IMR-90 (cell line): ENCODE measurements around the gene POLR2E. TPM values are rescaled to one million over a fixed set of nuclear protein-coding genes. Genes with fewer than 3 reads are reported as not detected.

Experiments used
- ELK1 ChIP-seq: fragments of 150-350 bp; IDR thresholded peaks from 2 replicates; pipeline ENCODE4 v1.6.1; 2016; ENCODE audit warnings: low read depth, mild to moderate bottlenecking, low read length, moderate library complexity, borderline replicate concordance
- polyA plus RNA-seq, 3 experiments: library from polyadenylated mRNA; depleted of rRNA; stranded (reverse); fragments of >200 nt; gene quantifications; 2 replicates each; pipeline ENCODE4 v1.2.3, GENCODE V29; 2012; ENCODE audit warnings: low replicate concordance in 1 of 3
- total RNA-seq: library from RNA; depleted of rRNA; stranded (reverse); fragments of >200 nt; gene quantifications from 2 replicates; pipeline ENCODE4 v1.2.3, GENCODE V29; 2012

The POLR2E gene
- total and polyA plus RNA-seq, 2 of the 4 experiments (the other 2 are of a cell fraction), result 294 to 391 TPM

GRCh38 chr19:1106841-1107660 is 11.9 kb upstream of the POLR2E start (continued):
- no peak for TF ChIP-seq ELK1
